Measurements from ENCODE around the gene RTEL1.

DNA sequence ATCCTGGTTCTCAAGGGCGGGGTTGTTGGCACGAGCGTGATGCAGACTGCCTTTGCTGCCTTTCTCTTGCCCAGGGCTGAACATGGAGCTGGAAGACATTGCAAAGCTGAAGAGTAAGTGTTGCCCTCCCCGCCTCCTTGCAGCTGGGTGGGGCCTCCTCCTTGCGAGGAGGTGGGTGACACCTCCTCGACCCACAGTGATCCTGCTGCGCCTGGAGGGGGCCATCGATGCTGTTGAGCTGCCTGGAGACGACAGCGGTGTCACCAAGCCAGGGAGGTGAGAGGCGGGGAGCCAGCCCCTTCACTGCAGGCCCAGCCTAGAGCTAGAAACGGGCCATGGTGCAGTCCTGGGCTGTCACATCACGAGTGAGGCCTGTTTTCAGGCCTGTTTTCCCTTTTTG, 20.0 kb downstream of the RTEL1 start:
- TF ChIP-seq, protein P1, sequence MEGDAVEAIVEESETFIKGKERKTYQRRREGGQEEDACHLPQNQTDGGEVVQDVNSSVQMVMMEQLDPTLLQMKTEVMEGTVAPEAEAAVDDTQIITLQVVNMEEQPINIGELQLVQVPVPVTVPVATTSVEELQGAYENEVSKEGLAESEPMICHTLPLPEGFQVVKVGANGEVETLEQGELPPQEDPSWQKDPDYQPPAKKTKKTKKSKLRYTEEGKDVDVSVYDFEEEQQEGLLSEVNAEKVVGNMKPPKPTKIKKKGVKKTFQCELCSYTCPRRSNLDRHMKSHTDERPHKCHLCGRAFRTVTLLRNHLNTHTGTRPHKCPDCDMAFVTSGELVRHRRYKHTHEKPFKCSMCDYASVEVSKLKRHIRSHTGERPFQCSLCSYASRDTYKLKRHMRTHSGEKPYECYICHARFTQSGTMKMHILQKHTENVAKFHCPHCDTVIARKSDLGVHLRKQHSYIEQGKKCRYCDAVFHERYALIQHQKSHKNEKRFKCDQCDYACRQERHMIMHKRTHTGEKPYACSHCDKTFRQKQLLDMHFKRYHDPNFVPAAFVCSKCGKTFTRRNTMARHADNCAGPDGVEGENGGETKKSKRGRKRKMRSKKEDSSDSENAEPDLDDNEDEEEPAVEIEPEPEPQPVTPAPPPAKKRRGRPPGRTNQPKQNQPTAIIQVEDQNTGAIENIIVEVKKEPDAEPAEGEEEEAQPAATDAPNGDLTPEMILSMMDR (IDR thresholded peaks at IDR 0.05; ENCODE audit: low read length): no peak
- no peak for TF ChIP-seq EZH2 (IDR thresholded peaks at IDR 0.05; ENCODE audit: borderline replicate concordance, low read length)
